Measurements from ENCODE around the gene DOCK9.
"Not testable (repeated sequence)": the region's sequence is repeated elsewhere in the genome, so short reads cannot be mapped to it uniquely, and the experiment has no call there.

GRCh38 chr13:98754468-98754867 lies 223.4 kb downstream of the DOCK9 start:
- TF ChIP-seq, protein P1, sequence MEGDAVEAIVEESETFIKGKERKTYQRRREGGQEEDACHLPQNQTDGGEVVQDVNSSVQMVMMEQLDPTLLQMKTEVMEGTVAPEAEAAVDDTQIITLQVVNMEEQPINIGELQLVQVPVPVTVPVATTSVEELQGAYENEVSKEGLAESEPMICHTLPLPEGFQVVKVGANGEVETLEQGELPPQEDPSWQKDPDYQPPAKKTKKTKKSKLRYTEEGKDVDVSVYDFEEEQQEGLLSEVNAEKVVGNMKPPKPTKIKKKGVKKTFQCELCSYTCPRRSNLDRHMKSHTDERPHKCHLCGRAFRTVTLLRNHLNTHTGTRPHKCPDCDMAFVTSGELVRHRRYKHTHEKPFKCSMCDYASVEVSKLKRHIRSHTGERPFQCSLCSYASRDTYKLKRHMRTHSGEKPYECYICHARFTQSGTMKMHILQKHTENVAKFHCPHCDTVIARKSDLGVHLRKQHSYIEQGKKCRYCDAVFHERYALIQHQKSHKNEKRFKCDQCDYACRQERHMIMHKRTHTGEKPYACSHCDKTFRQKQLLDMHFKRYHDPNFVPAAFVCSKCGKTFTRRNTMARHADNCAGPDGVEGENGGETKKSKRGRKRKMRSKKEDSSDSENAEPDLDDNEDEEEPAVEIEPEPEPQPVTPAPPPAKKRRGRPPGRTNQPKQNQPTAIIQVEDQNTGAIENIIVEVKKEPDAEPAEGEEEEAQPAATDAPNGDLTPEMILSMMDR (optimal IDR thresholded peaks at IDR 0.05 in 1 of 3, IDR thresholded peaks at IDR 0.05 in 1 of 3, conservative IDR thresholded peaks at IDR 0.05 in 1 of 3; ENCODE audit: extremely low read depth in 1 of 3, insufficient read depth in 2 of 3, low read length in 3 of 3) = not testable (repeated sequence)
- not testable (repeated sequence) for TF ChIP-seq EZH2 (IDR thresholded peaks at IDR 0.05; ENCODE audit: low read length)

All from keratinocyte (primary cell).